A549 (cell line): Measurements from ENCODE around the gene EML5.

Experiments used
- CHD2 ChIP-seq: fragments of 150-350 bp; IDR thresholded peaks from 2 replicates; pipeline ENCODE4 v1.6.1; 2014; ENCODE audit warnings: low read length; ENCODE audit not compliant: partially characterized antibody
- CHD4 ChIP-seq: fragments of 200-600 bp; sonication (generic); IDR thresholded peaks from 2 replicates; pipeline ENCODE4 v1.6.1; 2016; ENCODE audit warnings: antibody characterized with exemption, mild to moderate bottlenecking, borderline replicate concordance
- KDM1A ChIP-seq: fragments of 200-600 bp; sonication (generic); IDR thresholded peaks from 2 replicates; pipeline ENCODE4 v1.6.1; 2016; ENCODE audit warnings: low read depth, mild to moderate bottlenecking
- NFE2L2 ChIP-seq: fragments of 150-350 bp; conservative IDR thresholded peaks from 2 replicates; pipeline ENCODE4 v1.6.1; 2014; ENCODE audit warnings: low read length
- POLR2A ChIP-seq: IDR thresholded peaks from 2 replicates; pipeline ENCODE4 v1.6.1; 2012; ENCODE audit warnings: mild to moderate bottlenecking, low read length
- POLR2AphosphoS2 ChIP-seq: conservative IDR thresholded peaks from 2 replicates; pipeline ENCODE4 v1.6.1; 2012; ENCODE audit warnings: low read length, improper control_type of control experiment, inconsistent platforms
- RFX5 ChIP-seq: fragments of 450-650 bp; IDR thresholded peaks from 2 replicates; pipeline ENCODE4 v1.7.1; 2014; ENCODE audit warnings: antibody characterized with exemption, mild to moderate bottlenecking, moderate library complexity
- TF ChIP-seq, protein P1 (sequence below): IDR thresholded peaks from 2 replicates; pipeline ENCODE4 v1.6.1; 2012
- TF ChIP-seq, protein P2 (sequence below): fragments of >200 bp; sonication (Bioruptor Twin); formaldehyde crosslinking; IDR thresholded peaks from 3 replicates; pipeline ENCODE4 v1.5.1; 2016
- TF ChIP-seq, protein P3 (sequence below): fragments of 200-600 bp; sonication (generic); IDR thresholded peaks from 2 replicates; pipeline ENCODE4 v1.6.1; 2016; ENCODE audit warnings: antibody characterized with exemption, mild to moderate bottlenecking, moderate library complexity
- TF ChIP-seq, protein P4 (sequence below): fragments of 450-650 bp; IDR thresholded peaks from 2 replicates; pipeline ENCODE4 v1.6.1; 2014; ENCODE audit warnings: antibody characterized with exemption

DNA sequence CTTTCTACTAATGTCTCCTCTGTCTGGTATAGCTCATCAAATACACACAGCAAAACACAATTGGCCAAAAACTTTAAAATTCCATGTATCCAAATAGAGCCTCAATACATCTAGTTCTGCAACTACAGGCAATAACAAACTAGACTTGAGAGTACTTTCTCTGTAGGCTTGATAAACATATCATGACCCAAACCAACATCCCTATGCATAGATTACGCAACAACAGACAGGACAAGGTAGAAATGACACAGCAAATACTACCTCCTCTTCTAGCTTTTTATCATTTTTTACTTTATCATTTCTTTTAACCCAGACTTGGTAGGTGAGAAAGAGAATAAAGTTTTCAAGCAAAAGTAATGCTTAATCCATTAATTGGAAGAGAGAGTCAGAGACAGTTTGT is 41.8 kb downstream of the EML5 start:
- TF ChIP-seq POLR2A = no peak
- TF ChIP-seq POLR2AphosphoS2 = no peak
- no peak for TF ChIP-seq RFX5
- TF ChIP-seq, protein P1, sequence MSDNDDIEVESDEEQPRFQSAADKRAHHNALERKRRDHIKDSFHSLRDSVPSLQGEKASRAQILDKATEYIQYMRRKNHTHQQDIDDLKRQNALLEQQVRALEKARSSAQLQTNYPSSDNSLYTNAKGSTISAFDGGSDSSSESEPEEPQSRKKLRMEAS = no peak
- TF ChIP-seq, protein P2, sequence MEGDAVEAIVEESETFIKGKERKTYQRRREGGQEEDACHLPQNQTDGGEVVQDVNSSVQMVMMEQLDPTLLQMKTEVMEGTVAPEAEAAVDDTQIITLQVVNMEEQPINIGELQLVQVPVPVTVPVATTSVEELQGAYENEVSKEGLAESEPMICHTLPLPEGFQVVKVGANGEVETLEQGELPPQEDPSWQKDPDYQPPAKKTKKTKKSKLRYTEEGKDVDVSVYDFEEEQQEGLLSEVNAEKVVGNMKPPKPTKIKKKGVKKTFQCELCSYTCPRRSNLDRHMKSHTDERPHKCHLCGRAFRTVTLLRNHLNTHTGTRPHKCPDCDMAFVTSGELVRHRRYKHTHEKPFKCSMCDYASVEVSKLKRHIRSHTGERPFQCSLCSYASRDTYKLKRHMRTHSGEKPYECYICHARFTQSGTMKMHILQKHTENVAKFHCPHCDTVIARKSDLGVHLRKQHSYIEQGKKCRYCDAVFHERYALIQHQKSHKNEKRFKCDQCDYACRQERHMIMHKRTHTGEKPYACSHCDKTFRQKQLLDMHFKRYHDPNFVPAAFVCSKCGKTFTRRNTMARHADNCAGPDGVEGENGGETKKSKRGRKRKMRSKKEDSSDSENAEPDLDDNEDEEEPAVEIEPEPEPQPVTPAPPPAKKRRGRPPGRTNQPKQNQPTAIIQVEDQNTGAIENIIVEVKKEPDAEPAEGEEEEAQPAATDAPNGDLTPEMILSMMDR = no peak
- no peak for TF ChIP-seq NFE2L2
- TF ChIP-seq, protein P3, sequence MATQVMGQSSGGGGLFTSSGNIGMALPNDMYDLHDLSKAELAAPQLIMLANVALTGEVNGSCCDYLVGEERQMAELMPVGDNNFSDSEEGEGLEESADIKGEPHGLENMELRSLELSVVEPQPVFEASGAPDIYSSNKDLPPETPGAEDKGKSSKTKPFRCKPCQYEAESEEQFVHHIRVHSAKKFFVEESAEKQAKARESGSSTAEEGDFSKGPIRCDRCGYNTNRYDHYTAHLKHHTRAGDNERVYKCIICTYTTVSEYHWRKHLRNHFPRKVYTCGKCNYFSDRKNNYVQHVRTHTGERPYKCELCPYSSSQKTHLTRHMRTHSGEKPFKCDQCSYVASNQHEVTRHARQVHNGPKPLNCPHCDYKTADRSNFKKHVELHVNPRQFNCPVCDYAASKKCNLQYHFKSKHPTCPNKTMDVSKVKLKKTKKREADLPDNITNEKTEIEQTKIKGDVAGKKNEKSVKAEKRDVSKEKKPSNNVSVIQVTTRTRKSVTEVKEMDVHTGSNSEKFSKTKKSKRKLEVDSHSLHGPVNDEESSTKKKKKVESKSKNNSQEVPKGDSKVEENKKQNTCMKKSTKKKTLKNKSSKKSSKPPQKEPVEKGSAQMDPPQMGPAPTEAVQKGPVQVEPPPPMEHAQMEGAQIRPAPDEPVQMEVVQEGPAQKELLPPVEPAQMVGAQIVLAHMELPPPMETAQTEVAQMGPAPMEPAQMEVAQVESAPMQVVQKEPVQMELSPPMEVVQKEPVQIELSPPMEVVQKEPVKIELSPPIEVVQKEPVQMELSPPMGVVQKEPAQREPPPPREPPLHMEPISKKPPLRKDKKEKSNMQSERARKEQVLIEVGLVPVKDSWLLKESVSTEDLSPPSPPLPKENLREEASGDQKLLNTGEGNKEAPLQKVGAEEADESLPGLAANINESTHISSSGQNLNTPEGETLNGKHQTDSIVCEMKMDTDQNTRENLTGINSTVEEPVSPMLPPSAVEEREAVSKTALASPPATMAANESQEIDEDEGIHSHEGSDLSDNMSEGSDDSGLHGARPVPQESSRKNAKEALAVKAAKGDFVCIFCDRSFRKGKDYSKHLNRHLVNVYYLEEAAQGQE = no peak
- TF ChIP-seq KDM1A = no peak
- TF ChIP-seq CHD2 = no peak
- TF ChIP-seq CHD4 = no peak
- TF ChIP-seq, protein P4, sequence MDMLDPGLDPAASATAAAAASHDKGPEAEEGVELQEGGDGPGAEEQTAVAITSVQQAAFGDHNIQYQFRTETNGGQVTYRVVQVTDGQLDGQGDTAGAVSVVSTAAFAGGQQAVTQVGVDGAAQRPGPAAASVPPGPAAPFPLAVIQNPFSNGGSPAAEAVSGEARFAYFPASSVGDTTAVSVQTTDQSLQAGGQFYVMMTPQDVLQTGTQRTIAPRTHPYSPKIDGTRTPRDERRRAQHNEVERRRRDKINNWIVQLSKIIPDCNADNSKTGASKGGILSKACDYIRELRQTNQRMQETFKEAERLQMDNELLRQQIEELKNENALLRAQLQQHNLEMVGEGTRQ = no peak
